Hematopoietic multipotent progenitor cell (in vitro differentiated cells): Measurements from ENCODE around the gene UBFD1. TPM values are rescaled to one million over a fixed set of nuclear protein-coding genes. Genes with fewer than 3 reads are reported as not detected.
"Not testable (repeated sequence)": the region's sequence is repeated elsewhere in the genome, so short reads cannot be mapped to it uniquely, and the experiment has no call there.

Source experiments
- DNase-seq, 3 donors: peaks; one replicate each; pipeline ENCODE4 v3.0.0-alpha.2; 2011 to 2015; ENCODE audit warnings: low read depth in 2 of 3, low spot score in 2 of 3
- total RNA-seq: library from RNA; depleted of rRNA; stranded (reverse); fragments of >200 nt; gene quantifications from one replicate; pipeline ENCODE4 v1.2.3, GENCODE V29; 2012

The UBFD1 gene
- total RNA-seq, 1 donor: 44.2 TPM

- DNase-seq: peak; percentile 70 to 93 (median 88)
Measured at GRCh38 chr16:23595951-23596720, 38.6 kb downstream of the UBFD1 start, which contains the start of gene NDUFAB1. Gene NDUFAB1, minus strand, starts transcription at chr16:23596316. Its CDS starts 26 bp downstream, at chr16:23596290.

DNA sequence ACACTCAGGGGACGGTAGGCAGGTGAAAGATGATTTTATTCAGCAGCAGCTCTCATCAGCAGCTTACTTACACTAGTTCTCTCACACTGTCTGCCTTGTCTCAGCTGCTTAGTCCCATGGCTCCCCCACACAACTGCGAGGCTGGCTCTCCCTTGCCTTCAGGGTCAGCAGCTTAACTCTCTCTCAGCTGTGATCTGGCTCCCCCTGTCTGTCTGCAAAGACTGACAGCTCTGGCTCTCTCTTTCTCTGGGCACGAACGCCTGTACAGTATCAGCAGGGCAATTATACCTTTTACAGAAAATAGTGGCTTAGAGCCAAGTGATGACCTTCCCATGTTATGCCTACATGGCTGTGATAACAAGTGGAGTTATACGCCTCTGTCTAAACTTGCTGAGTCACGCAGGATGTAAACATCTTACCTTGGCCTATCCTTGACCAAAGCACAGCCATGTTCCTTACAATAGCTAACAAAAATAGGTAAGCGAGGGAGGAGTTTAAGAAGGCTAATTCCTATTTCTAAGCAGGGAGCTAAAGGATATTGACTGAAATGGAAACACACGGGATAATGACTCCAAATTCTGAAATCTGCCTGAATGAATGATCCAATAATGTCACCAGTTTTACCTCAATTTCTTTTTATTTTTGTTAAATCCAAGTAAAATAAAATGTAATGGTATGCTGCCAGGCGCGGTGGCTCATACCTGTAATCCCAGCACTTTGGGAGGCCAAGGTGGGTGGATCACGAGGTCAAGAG, 39.7 kb downstream of the UBFD1 start:
- peak in 2 of 3 donors; percentile 23 to 33 for DNase-seq

DNA sequence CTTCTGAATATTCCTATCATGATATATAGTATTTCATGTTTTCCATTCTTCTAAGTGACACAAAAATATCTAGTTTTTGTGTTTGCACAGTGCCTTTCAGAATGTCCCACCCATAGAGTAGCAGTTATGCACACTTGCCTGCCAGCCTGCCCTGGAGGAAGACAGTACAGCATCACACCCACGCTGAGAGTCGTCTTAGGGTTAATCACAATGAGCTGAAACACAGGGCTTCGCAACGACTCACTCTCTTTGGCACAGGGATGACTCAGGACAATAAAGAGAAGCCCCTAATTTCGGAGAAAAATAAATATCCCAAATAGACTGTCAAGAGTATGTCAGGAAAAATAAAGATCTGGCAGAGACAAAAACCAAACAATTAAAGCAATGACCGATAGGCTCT, 50.2 kb downstream of the UBFD1 start:
- no peak for DNase-seq

- no peak for DNase-seq
Measured at GRCh38 chr16:23608194-23608593, 50.7 kb downstream of the UBFD1 start.

DNA sequence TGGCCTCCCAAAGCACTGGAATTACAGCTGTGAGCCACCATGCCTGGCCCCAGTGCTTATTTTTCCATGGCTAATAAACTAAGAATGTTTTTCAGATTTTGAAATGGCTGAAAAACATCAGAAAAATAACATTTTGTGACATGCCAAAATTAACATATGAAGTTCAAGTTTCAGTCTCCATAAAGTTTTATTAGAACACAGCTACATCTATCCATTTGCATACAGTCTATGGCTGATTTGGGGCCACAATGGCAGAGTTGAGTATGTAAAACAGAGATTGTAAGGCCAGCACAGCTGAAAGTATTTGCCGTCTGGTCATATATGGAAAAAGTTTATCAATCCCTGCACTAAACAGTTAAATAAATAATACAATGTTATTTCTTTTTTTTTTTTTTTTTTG, 52.4 kb downstream of the UBFD1 start:
- DNase-seq: no peak

GRCh38 chr16:23610905-23611304, 53.4 kb downstream of the UBFD1 start:
- DNase-seq: not testable (repeated sequence)

- DNase-seq: no peak
Measured at GRCh38 chr16:23611936-23612335, 54.4 kb downstream of the UBFD1 start.

- DNase-seq: no peak
Measured at GRCh38 chr16:23615805-23616204, 58.3 kb downstream of the UBFD1 start.

Other genes starting within 250 kb of the UBFD1 start
- gene COG7, start 104.5 kb upstream of the UBFD1 start, total RNA-seq: 28.0 TPM
- gene GGA2, start 47.2 kb upstream of the UBFD1 start, total RNA-seq: 18.9 TPM
- 35.8 TPM for gene EARS2, start 377 bp upstream of the UBFD1 start, total RNA-seq
- 84.6 TPM for gene NDUFAB1, start 38.6 kb downstream of the UBFD1 start, total RNA-seq
- 5.1 TPM for gene PALB2, start 83.6 kb downstream of the UBFD1 start, total RNA-seq
- 37.4 TPM for gene DCTN5, start 83.7 kb downstream of the UBFD1 start, total RNA-seq
- 3.0 TPM for gene PLK1, start 121.2 kb downstream of the UBFD1 start, total RNA-seq
- gene ERN2, start 155.5 kb downstream of the UBFD1 start, total RNA-seq: 0.54 TPM
- not detected for gene CHP2, start 197.3 kb downstream of the UBFD1 start, total RNA-seq